RWPE1 (cell line): ENCODE data around the gene CHRNB4.
"Not testable (repeated sequence)": the region's sequence is repeated elsewhere in the genome, so short reads cannot be mapped to it uniquely, and the experiment has no call there.

ENCODE experiments used
- CTCF ChIA-PET: fragments of 350-600 bp; sonication (Branson Sonifier 250); formaldehyde crosslinking; extraction: SDS; loops from one replicate; lab custom pipeline; 2021; lab: Yijun Ruan, JAX
- POLR2A ChIA-PET: fragments of 400-600 bp; formaldehyde crosslinking; extraction: SDS; loops from one replicate; lab custom pipeline; 2020; ENCODE audit warnings: antibody characterized with exemption; ENCODE audit not compliant: low non-redundant PET; lab: Yijun Ruan, JAX
- DNase-seq: peaks from one replicate; pipeline ENCODE4 v3.0.0; 2012; ENCODE audit warnings: low spot score
- H3K27ac ChIP-seq: fragments of 450-650 bp; 2 replicates; pipeline ENCODE4 v1.5.1; 2017
- CTCF ChIP-seq: fragments of 450-650 bp; conservative IDR thresholded peaks from 2 replicates; pipeline ENCODE4 v1.5.1; 2017; ENCODE audit warnings: low read depth, mild to moderate bottlenecking

The CHRNB4 gene

GRCh38 chr15:78641102-78641748 is at the start of gene CHRNB4:
TSS of gene CHRNB4 (minus strand) at chr15:78641210. CDS start at chr15:78641133, 77 bp downstream.
- ChIA-PET POLR2A (no interaction called here), CTCF (interaction anchor here (0.6 to 0.8 kb wide), 2 partner anchors 13 to 31 kb away, joined by 3 read pairs; no protein-coding TSS in a partner anchor)
- TF ChIP-seq CTCF = no peak
- DNase-seq = peak; percentile 59
- no peak within 1 kb of the TSS for H3K27ac ChIP-seq

- CTCF ChIA-PET = interaction anchor here (1.4 kb wide), 1 partner anchor 13 kb away, joined by 5 read pairs; no protein-coding TSS in a partner anchor
- H3K27ac ChIP-seq = no peak overlapping the region
- no peak for TF ChIP-seq CTCF
- POLR2A ChIA-PET = no interaction called here
- DNase-seq = no peak
These were observed 48.6 kb upstream of the CHRNB4 start for GRCh38 chr15:78689626-78690025.

- DNase-seq = no peak
- CTCF ChIA-PET = interaction anchor here (1.3 kb wide), 1 partner anchor 47 kb away, joined by 4 read pairs; no protein-coding TSS in a partner anchor
- no peak overlapping the region for H3K27ac ChIP-seq
- TF ChIP-seq CTCF = no peak
- POLR2A ChIA-PET = no interaction called here
These were observed 44.9 kb upstream of the CHRNB4 start for GRCh38 chr15:78685925-78686324.

GRCh38 chr15:78685159-78685921 is 44.3 kb upstream of the CHRNB4 start:
- no peak for DNase-seq
- CTCF ChIA-PET = interaction anchor here (0.8 to 1.3 kb wide), 2 partner anchors 24 to 47 kb away, joined by 3 to 4 read pairs; no protein-coding TSS in a partner anchor
- no peak for TF ChIP-seq CTCF
- H3K27ac ChIP-seq = no peak overlapping the region
- POLR2A ChIA-PET = no interaction called here

- CTCF ChIA-PET = interaction anchor here (0.6 to 1.3 kb wide), 2 partner anchors 46 to 148 kb away, joined by 3 to 4 read pairs; no protein-coding TSS in a partner anchor
- no peak for TF ChIP-seq CTCF
These were observed 43.6 kb upstream of the CHRNB4 start for GRCh38 chr15:78684657-78685056.

GRCh38 chr15:78683599-78683998 is 42.6 kb upstream of the CHRNB4 start:
- POLR2A ChIA-PET, H3K27ac ChIP-seq, CTCF ChIA-PET, DNase-seq: not testable (repeated sequence)

More at GRCh38 chr15:78684657-78685056, 43.6 kb upstream of the CHRNB4 start:
- no peak overlapping the region for H3K27ac ChIP-seq
- POLR2A ChIA-PET = interaction anchor here (0.6 kb wide), 1 partner anchor 519 kb away, joined by 4 read pairs; no protein-coding TSS in a partner anchor
- DNase-seq = no peak
